ENCODE measurements around the gene TMEM151B.
"Not testable (repeated sequence)": the region's sequence is repeated elsewhere in the genome, so short reads cannot be mapped to it uniquely, and the experiment has no call there.

- TF ChIP-seq POLR2A (IDR thresholded peaks at IDR 0.05); CTCF (IDR thresholded peaks at IDR 0.05); POLR2AphosphoS5 (IDR thresholded peaks at IDR 0.05); EP300 (IDR thresholded peaks at IDR 0.05; ENCODE audit: low read depth): not testable (repeated sequence)
These were observed 44.4 kb downstream of the TMEM151B start for GRCh38 chr6:44314657-44315056.

Measured in transverse colon (tissue), 4 donors.